ENCODE data around the gene PGA5. TPM values are rescaled to one million over a fixed set of nuclear protein-coding genes. Genes with fewer than 3 reads are reported as not detected.
A peak's percentile ranks its signal among the peaks of the same experiment; 100 is the strongest.

The PGA5 gene
- total and polyA plus RNA-seq, 9 of the 15 experiments (the other 6 are each of a cell fraction or from before 2014, with no cell fraction given) = not detected

GRCh38 chr11:61281581-61282250 lies 40.7 kb downstream of the PGA5 start (continued):
- TF ChIP-seq USF1 (CRISPR knock-in tag; IDR thresholded peaks at IDR 0.05) (no peak), ZNF347 (CRISPR knock-in tag; IDR thresholded peaks at IDR 0.05; ENCODE audit: low read depth) (no peak), ZNF764 (CRISPR knock-in tag; IDR thresholded peaks at IDR 0.05; ENCODE audit: low read depth) (no peak), TCF7L2 (IDR thresholded peaks at IDR 0.05; ENCODE audit: low read depth, low read length) (no peak), E2F8 (IDR thresholded peaks at IDR 0.05; ENCODE audit: low read depth, partially characterized antibody) (no peak), ZFX (CRISPR knock-in tag; IDR thresholded peaks at IDR 0.05) (no peak), TFAP4 (CRISPR knock-in tag; IDR thresholded peaks at IDR 0.05; ENCODE audit: borderline replicate concordance) (peak; percentile 66), HMG20A (CRISPR knock-in tag; conservative IDR thresholded peaks at IDR 0.05) (no peak), FOXK2 (conservative IDR thresholded peaks at IDR 0.05 in 1 of 2, IDR thresholded peaks at IDR 0.05 in 1 of 2; ENCODE audit: low read depth in 2 of 2) (no peak), ZNF324 (CRISPR knock-in tag; IDR thresholded peaks at IDR 0.05) (no peak), KLF6 (CRISPR knock-in tag; IDR thresholded peaks at IDR 0.05; ENCODE audit: borderline replicate concordance) (no peak), RFX1 (IDR thresholded peaks at IDR 0.05) (no peak), ZNF124 (CRISPR knock-in tag; IDR thresholded peaks at IDR 0.05) (no peak), ZNF707 (CRISPR knock-in tag; conservative IDR thresholded peaks at IDR 0.05) (no peak), SP1 (CRISPR knock-in tag; IDR thresholded peaks at IDR 0.05) (peak; percentile 71), CBX5 (IDR thresholded peaks at IDR 0.05; ENCODE audit: borderline replicate concordance, low read depth) (no peak), ZNF41 (CRISPR knock-in tag; conservative IDR thresholded peaks at IDR 0.05) (no peak), ZNF282 (CRISPR knock-in tag; IDR thresholded peaks at IDR 0.05) (no peak), VEZF1 (CRISPR knock-in tag; IDR thresholded peaks at IDR 0.05) (peak; percentile 53; the same call in 1 of the 2 replicates), KAT8 (IDR thresholded peaks at IDR 0.05; ENCODE audit: low read depth) (no peak), CREM (IDR thresholded peaks at IDR 0.05; ENCODE audit: low read depth) (no peak), TRIM25 (IDR thresholded peaks at IDR 0.05; ENCODE audit: borderline replicate concordance) (no peak)

Data from K562 (cell line).